ENCODE results near the gene LARGE1.
"Not testable (repeated sequence)": the region's sequence is repeated elsewhere in the genome, so short reads cannot be mapped to it uniquely, and the experiment has no call there.

LARGE1 gene

GRCh38 chr22:33415401-33415800, 504.9 kb downstream of the LARGE1 start:
- DNase-seq (ENCODE audit: low read depth): no peak

GRCh38 chr22:33409079-33409478, 511.2 kb downstream of the LARGE1 start:
- DNase-seq (ENCODE audit: low read depth): no peak

GRCh38 chr22:33405194-33405593, 515.1 kb downstream of the LARGE1 start:
- no peak for DNase-seq (ENCODE audit: low read depth)

- DNase-seq (ENCODE audit: low read depth): no peak
These were observed 515.6 kb downstream of the LARGE1 start for GRCh38 chr22:33404723-33405122.

- no peak for DNase-seq (ENCODE audit: low read depth)
These were observed 518.0 kb downstream of the LARGE1 start for GRCh38 chr22:33402325-33402724.

GRCh38 chr22:33401291-33401690, 519.0 kb downstream of the LARGE1 start:
- DNase-seq (ENCODE audit: low read depth): no peak

GRCh38 chr22:33400891-33401290, 519.4 kb downstream of the LARGE1 start:
- DNase-seq (ENCODE audit: low read depth): no peak

GRCh38 chr22:33400061-33400840, 520.0 kb downstream of the LARGE1 start:
- DNase-seq (ENCODE audit: low read depth): no peak

GRCh38 chr22:33397381-33397907, 522.8 kb downstream of the LARGE1 start:
- DNase-seq (ENCODE audit: low read depth): no peak

- DNase-seq (ENCODE audit: low read depth): no peak
These were observed 526.8 kb downstream of the LARGE1 start for GRCh38 chr22:33393432-33393831.

GRCh38 chr22:33391298-33391697, 529.0 kb downstream of the LARGE1 start:
- DNase-seq (ENCODE audit: low read depth): no peak

- no peak for DNase-seq (ENCODE audit: low read depth)
These were observed 530.3 kb downstream of the LARGE1 start for GRCh38 chr22:33389936-33390335.

GRCh38 chr22:33386270-33386669, 534.0 kb downstream of the LARGE1 start:
- DNase-seq (ENCODE audit: low read depth): no peak

- no peak for DNase-seq (ENCODE audit: low read depth)
These were observed 534.7 kb downstream of the LARGE1 start for GRCh38 chr22:33385611-33386010.

- no peak for DNase-seq (ENCODE audit: low read depth)
These were observed 537.8 kb downstream of the LARGE1 start for GRCh38 chr22:33382436-33382835.

- DNase-seq (ENCODE audit: low read depth): no peak
These were observed 538.5 kb downstream of the LARGE1 start for GRCh38 chr22:33381531-33382406.

- DNase-seq (ENCODE audit: low read depth): no peak
These were observed 539.3 kb downstream of the LARGE1 start for GRCh38 chr22:33380789-33381530.

GRCh38 chr22:33379836-33380235, 540.4 kb downstream of the LARGE1 start:
- DNase-seq (ENCODE audit: low read depth): no peak

GRCh38 chr22:33372875-33373274, 547.4 kb downstream of the LARGE1 start:
- DNase-seq (ENCODE audit: low read depth): no peak

- DNase-seq (ENCODE audit: low read depth): not testable (repeated sequence)
These were observed 557.0 kb downstream of the LARGE1 start for GRCh38 chr22:33363256-33363655.

- no peak for DNase-seq (ENCODE audit: low read depth)
These were observed 557.6 kb downstream of the LARGE1 start for GRCh38 chr22:33362702-33363101.

GRCh38 chr22:33361581-33361980, 558.7 kb downstream of the LARGE1 start:
- DNase-seq (ENCODE audit: low read depth): no peak

Data from HS-27A (cell line).